Thoracic aorta (tissue), 2 donors: Measurements from ENCODE around the gene GEMIN4. TPM values are rescaled to one million over a fixed set of nuclear protein-coding genes. Genes with fewer than 3 reads are reported as not detected.

Source experiments
- ATAC-seq: fragments of 150-250 bp; one replicate; pipeline ENCODE4 v1.8.0; 2017; ENCODE audit warnings: low read depth; ENCODE audit not compliant: insufficient number of reproducible peaks, low FRiP score
- DNase-seq: peaks from one replicate; pipeline ENCODE4 v3.0.0-alpha.2; 2020; ENCODE audit warnings: low spot score
- H3K27ac ChIP-seq, 2 donors: fragments of 200-600 bp; sonication (generic); 1 replicate in 1 of 2; 2 replicates in 1 of 2; pipeline ENCODE4 v1.5.1; 2016; ENCODE audit warnings: mild to moderate bottlenecking in 2 of 2, moderate library complexity in 2 of 2
- H3K27me3 ChIP-seq: fragments of 200-600 bp; sonication (generic); replicated peaks from 2 replicates; pipeline ENCODE4 v1.6.0; 2016; ENCODE audit warnings: mild to moderate bottlenecking; ENCODE audit not compliant: insufficient read depth
- H3K36me3 ChIP-seq: fragments of 200-600 bp; sonication (generic); one replicate; pipeline ENCODE4 v1.5.1; 2016
- H3K4me1 ChIP-seq, 2 donors: fragments of 200-600 bp; sonication (generic); 1 replicate in 1 of 2; 2 replicates in 1 of 2; pipeline versions ENCODE4 v1.5.1 to v1.6.0; 2016; ENCODE audit warnings: low read depth in 2 of 2, mild to moderate bottlenecking in 1 of 2; ENCODE audit not compliant: control insufficient read depth in 1 of 2
- H3K4me3 ChIP-seq: fragments of 200-600 bp; sonication (generic); 2 replicates; pipeline ENCODE4 v1.5.1; 2016; ENCODE audit warnings: mild to moderate bottlenecking
- H3K9me3 ChIP-seq: fragments of 200-600 bp; sonication (generic); 2 replicates; pipeline ENCODE4 v1.5.1; 2016
- CTCF ChIP-seq: fragments of 200-600 bp; sonication (generic); IDR thresholded peaks from one replicate; pipeline ENCODE4 v1.5.1; 2019; ENCODE audit warnings: antibody characterized with exemption
- total RNA-seq, 2 donors: library from RNA; depleted of rRNA; stranded (reverse); fragments of >200 nt; gene quantifications; one replicate each; pipeline versions ENCODE4 v1.1.0 to v1.2.3, GENCODE V29; 2016

GEMIN4 gene
- total RNA-seq, 2 donors from 2014 or later, result 15.4 to 19.6 TPM

DNA sequence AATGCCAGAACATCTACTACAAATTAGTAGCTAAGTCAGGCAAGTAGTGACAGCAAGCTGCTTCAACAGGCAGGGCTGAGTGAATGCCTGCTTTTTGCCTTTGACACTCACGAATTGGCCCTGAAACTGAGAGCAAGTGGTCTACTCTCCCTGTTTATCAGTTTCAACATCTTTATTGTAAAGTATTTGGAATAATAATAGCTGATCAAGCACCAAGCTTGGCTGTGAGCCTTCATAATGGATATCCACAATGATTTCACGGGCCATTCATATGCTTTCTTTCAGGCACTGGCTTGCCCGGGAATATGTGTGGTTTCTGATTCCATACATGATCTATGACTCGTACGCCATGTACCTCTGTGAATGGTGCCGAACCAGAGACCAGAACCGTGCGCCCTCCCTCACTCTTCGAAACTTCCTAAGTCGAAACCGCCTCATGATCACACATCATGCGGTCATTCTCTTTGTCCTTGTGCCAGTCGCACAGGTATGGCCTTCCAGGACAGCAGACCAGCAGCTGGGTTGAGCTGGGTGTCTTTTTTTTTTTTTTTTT, 14.4 kb downstream of the GEMIN4 start:
- Histone ChIP-seq H3K4me1 (peaks cover 7 to 9% of the 10 kb centered on the region in 2 donors), H3K4me3 (no peak overlapping the region), H3K27me3 (no peaks in the 10 kb centered on the region), H3K36me3 (peaks cover 11% of the 10 kb centered on the region), H3K27ac (no peak overlapping the region), H3K9me3 (no peaks in the 10 kb centered on the region)
- no peak for ATAC-seq
- no peak for DNase-seq
- TF ChIP-seq CTCF, result no peak

DNA sequence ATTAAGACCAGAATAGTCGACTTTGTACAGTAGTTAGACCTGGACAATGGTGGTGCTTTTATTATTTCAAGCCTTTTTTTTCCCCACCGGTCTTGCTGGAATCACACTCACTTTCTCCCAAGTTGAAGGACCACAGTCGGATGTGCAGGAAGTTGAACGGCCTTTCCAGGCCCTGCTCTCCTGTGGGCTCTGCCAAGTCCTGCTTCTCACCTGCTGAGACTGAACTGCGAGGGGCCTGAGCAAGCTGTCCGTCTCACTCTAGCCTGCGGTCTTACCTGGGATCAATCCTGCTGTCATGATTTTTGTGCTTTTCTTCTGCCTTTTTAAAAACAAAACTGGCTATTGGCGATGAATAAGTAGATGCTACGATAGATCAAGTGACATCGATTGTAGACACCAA, 18.3 kb downstream of the GEMIN4 start:
- H3K4me3 ChIP-seq, result peak overlapping the region; percentile 81
- no peak for TF ChIP-seq CTCF

DNA sequence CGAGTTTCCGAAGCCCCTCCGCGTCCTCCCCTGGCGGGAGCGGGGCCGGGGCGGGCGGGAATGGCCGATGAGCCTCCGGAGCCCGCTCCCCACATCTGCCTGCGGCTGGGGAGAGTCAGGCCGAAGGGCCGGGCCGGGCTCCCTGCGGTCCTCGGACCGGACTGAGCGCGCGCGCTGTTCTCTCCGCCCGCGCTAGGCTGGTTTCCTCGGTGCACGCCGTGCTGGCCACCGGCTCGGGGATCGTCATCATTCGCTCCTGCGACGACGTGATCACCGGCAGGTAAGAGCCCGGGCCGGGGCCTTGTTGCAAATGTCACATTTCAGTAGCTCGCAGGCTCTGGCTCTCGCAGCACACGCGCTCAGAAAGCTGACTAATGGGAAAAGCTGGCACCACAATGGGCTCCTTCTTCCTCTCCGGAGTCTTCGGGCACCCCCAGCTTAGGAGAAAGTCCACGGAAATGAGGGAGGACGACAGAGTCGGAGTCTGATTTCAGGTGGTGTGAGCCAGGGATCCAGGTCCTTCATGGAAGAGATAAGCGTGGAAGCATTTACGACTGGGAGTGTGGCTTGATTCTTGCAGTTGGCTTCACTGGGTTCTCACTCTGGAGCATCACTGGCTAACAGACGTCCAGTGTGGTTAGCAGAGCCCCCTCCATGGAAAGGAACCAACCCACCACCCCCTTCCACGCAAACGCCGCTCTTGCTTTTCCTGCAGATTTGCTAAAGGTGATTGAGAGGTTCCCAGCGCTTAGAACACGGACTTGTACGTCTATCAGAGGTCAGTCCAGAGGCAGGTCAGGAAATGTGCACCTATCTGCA, 19.0 kb downstream of the GEMIN4 start:
- no peaks in the 10 kb centered on the region for H3K27me3 ChIP-seq
- DNase-seq (no peak), ATAC-seq (no peak)
- peak overlapping the region in 1 of 2 donors; percentile 69 for H3K27ac ChIP-seq
- peak overlapping the region; percentile 81 for H3K4me3 ChIP-seq
- no peak for TF ChIP-seq CTCF
- no peaks in the 10 kb centered on the region for H3K9me3 ChIP-seq
- no peaks in the 10 kb centered on the region for H3K36me3 ChIP-seq
- H3K4me1 ChIP-seq, result peaks cover 7 to 17% of the 10 kb centered on the region in 2 donors

More for the DNA sequence above, 18.3 kb downstream of the GEMIN4 start:
- Histone ChIP-seq H3K9me3 (no peaks in the 10 kb centered on the region), H3K36me3 (no peaks in the 10 kb centered on the region), H3K27ac (no peak overlapping the region), H3K27me3 (no peaks in the 10 kb centered on the region), H3K4me1 (peaks cover 7 to 17% of the 10 kb centered on the region in 2 donors)
- ATAC-seq (no peak), DNase-seq (no peak)

DNA sequence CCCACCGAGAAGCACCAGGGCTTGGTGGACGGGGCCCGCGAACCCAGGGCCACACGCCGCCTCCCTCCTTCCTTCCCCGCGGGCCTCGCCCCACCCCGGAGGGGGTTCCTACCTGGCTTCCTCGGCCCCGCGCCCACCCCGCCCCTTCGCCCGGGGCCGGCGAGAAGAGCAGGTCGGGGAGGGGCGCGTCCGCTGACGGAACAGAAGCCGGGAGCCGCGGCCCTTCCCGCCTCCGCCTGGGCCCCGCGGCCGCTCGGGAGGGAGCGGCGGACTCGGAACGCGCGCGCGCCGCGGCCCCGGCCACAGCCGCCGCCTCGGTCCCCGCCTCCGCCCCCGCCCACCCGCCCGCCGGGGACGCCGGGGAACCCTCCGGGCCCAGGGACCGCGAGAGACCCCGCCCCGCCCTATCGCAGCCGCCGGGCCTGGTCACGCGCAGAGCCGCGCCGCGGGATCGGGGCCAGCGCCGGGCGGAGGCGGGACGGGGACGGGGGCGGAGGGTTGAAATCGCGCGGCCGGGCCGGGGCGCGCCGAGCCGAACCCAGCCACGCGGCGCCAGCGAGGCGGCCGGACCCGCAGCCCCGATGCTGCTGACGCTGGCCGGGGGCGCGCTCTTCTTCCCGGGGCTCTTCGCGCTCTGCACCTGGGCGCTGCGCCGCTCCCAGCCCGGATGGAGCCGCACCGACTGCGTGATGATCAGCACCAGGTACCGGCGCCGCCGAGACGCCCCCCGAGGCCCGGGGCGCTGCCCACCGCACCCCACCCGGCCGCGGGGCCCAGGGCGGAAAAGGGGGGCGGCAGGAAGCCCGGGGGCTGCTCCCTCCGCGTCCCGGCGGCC, 19.8 kb downstream of the GEMIN4 start, which contains the start of gene TLCD3A:
TSS of gene TLCD3A (plus strand) at position 530 of the 835 bp plus-strand sequence. CDS start at position 582, 52 bp downstream.
- H3K9me3 ChIP-seq, result no peaks in the 10 kb centered on the region
- peak within 1 kb of the TSS; percentile 81 for H3K4me3 ChIP-seq
- H3K27me3 ChIP-seq, result no peaks in the 10 kb centered on the region
- no peaks in the 10 kb centered on the region for H3K36me3 ChIP-seq
- TF ChIP-seq CTCF, result no peak
- no peak for DNase-seq
- H3K27ac ChIP-seq, result peak within 1 kb of the TSS in 1 of 2 donors; percentile 69
- H3K4me1 ChIP-seq, result peaks cover 7 to 17% of the 10 kb centered on the region in 2 donors
- ATAC-seq, result peak; percentile 53
